Fibroblast of villous mesenchyme (primary cell): ENCODE results near the gene C1orf141. TPM values are rescaled to one million over a fixed set of nuclear protein-coding genes. Genes with fewer than 3 reads are reported as not detected.
A peak's percentile ranks its signal among the peaks of the same experiment; 100 is the strongest.

ENCODE experiments used
- DNase-seq: peaks from one replicate; pipeline ENCODE4 v3.0.0-alpha.2; 2010; ENCODE audit warnings: low read depth
- H3K4me3 ChIP-seq: 2 replicates; pipeline ENCODE4 v1.5.1; 2011; ENCODE audit warnings: low read depth, mild to moderate bottlenecking, low read length
- total RNA-seq: library from RNA; depleted of rRNA; stranded (reverse); fragments of >200 nt; gene quantifications from 2 replicates; pipeline ENCODE4 v1.2.3, GENCODE V29; 2012
- TF ChIP-seq, protein P1 (sequence below): IDR thresholded peaks from 2 replicates; pipeline ENCODE4 v1.5.1; 2012; ENCODE audit warnings: low read depth, mild to moderate bottlenecking, low read length; ENCODE audit not compliant: insufficient read depth

The C1orf141 gene
- not detected in 2 replicates for total RNA-seq

- TF ChIP-seq, protein P1, sequence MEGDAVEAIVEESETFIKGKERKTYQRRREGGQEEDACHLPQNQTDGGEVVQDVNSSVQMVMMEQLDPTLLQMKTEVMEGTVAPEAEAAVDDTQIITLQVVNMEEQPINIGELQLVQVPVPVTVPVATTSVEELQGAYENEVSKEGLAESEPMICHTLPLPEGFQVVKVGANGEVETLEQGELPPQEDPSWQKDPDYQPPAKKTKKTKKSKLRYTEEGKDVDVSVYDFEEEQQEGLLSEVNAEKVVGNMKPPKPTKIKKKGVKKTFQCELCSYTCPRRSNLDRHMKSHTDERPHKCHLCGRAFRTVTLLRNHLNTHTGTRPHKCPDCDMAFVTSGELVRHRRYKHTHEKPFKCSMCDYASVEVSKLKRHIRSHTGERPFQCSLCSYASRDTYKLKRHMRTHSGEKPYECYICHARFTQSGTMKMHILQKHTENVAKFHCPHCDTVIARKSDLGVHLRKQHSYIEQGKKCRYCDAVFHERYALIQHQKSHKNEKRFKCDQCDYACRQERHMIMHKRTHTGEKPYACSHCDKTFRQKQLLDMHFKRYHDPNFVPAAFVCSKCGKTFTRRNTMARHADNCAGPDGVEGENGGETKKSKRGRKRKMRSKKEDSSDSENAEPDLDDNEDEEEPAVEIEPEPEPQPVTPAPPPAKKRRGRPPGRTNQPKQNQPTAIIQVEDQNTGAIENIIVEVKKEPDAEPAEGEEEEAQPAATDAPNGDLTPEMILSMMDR = no peak
- H3K4me3 ChIP-seq = peak within 1 kb of the TSS; percentile 35
- DNase-seq = peak; percentile 21
These were observed at the start of gene C1orf141 for GRCh38 chr1:67134695-67135094. C1orf141 (minus strand) TSS chr1:67134970; CDS start chr1:67127240, 7,730 bp downstream.

- H3K4me3 ChIP-seq = no peak overlapping the region
- no peak for DNase-seq
- TF ChIP-seq, protein P1 = no peak
These were observed 40.8 kb upstream of the C1orf141 start for GRCh38 chr1:67175530-67176087.

- H3K4me3 ChIP-seq = no peak overlapping the region
- TF ChIP-seq, protein P1 = no peak
- no peak for DNase-seq
These were observed 40.0 kb upstream of the C1orf141 start for GRCh38 chr1:67174716-67175284.

DNA sequence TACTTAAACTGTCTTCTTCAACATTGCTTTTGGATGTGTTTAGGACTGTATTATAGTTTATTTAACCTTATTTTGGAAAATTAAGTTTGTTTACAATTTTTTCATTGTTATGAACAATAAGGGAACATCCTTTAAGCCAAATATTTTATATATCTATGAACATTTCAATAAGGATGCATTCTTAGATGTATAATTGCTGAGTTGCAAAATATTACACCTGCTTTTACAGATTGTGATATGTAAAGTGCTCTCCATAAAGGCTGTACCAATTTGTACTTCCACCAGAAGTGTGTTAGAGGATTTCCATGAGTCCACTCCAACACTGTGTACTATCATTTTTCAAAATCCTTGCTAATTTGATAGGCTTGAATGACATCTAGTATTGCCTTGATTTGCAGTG lies 39.2 kb upstream of the C1orf141 start:
- TF ChIP-seq, protein P1 = no peak

DNA sequence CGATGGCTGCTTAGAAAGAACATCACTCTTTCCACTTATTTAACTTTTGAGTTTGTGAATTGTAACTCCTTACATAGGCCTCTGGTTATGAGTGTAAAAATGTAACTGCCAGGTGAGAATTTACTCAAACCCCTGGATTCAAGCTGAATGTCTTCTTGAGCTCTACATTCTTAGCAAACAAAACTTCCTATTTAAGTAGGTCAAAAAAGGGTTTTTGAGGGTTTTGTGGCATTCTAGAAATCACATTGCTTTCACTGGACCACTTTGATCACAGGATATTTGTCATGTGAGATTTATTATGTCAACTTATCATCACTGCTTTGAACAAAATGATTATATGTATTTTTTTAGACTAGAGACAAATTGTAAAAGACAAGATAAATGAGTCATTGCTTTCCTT lies 37.2 kb upstream of the C1orf141 start:
- no peak overlapping the region for H3K4me3 ChIP-seq
- no peak for DNase-seq
- TF ChIP-seq, protein P1 = no peak

More for the DNA sequence above, 39.2 kb upstream of the C1orf141 start:
- H3K4me3 ChIP-seq = no peak overlapping the region
- DNase-seq = no peak

DNA sequence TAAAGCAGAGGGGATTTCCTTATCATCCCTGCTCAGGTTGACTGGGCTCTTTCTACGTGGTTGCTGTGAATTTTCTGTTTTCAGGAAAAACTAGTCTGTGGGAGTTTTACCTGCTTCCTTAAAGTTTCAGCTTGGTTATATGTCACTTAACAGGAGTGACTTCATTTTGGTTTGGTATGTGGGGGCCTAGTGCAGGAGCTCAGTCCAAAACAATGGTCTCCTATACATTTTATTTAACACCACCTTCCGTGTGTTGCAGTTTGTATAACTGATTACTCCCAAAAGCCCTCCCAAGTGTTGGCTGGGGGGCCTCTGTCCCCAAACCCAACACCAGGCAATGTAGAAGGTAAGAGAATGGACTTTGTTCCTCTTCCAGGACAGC lies 36.8 kb upstream of the C1orf141 start:
- TF ChIP-seq, protein P1 = no peak
- no peak for DNase-seq
- no peak overlapping the region for H3K4me3 ChIP-seq
